Measurements from ENCODE around the gene CAPN8.

Gene CAPN8

GRCh38 chr1:223702735-223703667 lies 37.5 kb upstream of the CAPN8 start:
- no peak for DNase-seq

- DNase-seq, result no peak
These were observed 35.6 kb upstream of the CAPN8 start for GRCh38 chr1:223700942-223701637.

- no peak for DNase-seq
These were observed 35.0 kb upstream of the CAPN8 start for GRCh38 chr1:223700388-223700918.

GRCh38 chr1:223695941-223696340 lies 30.4 kb upstream of the CAPN8 start:
- DNase-seq, result no peak

GRCh38 chr1:223695014-223695548 lies 29.6 kb upstream of the CAPN8 start:
- no peak for DNase-seq

- DNase-seq, result no peak
These were observed 25.6 kb upstream of the CAPN8 start for GRCh38 chr1:223691121-223691520.

- no peak for DNase-seq
These were observed 18.9 kb upstream of the CAPN8 start for GRCh38 chr1:223684488-223684792.

GRCh38 chr1:223683586-223684487 lies 18.3 kb upstream of the CAPN8 start:
- DNase-seq, result peak; percentile 87

- no peak for DNase-seq
These were observed 17.0 kb upstream of the CAPN8 start for GRCh38 chr1:223682502-223682901.

- no peak for DNase-seq
These were observed 14.7 kb upstream of the CAPN8 start for GRCh38 chr1:223680188-223680587.

GRCh38 chr1:223678841-223679240 lies 13.3 kb upstream of the CAPN8 start:
- DNase-seq, result no peak

- no peak for DNase-seq
These were observed 8.8 kb upstream of the CAPN8 start for GRCh38 chr1:223674119-223674890.

GRCh38 chr1:223670458-223671159 lies 5.1 kb upstream of the CAPN8 start:
- DNase-seq, result peak; percentile 3

GRCh38 chr1:223669003-223669795 lies 3.7 kb upstream of the CAPN8 start:
- DNase-seq, result no peak

GRCh38 chr1:223667484-223668182 lies 2.1 kb upstream of the CAPN8 start:
- no peak for DNase-seq

GRCh38 chr1:223664106-223664505 lies 1.4 kb downstream of the CAPN8 start:
- DNase-seq, result no peak

- no peak for DNase-seq
These were observed 2.6 kb downstream of the CAPN8 start for GRCh38 chr1:223662943-223663342.

- DNase-seq, result no peak
These were observed 5.8 kb downstream of the CAPN8 start for GRCh38 chr1:223659711-223660110.

- no peak for DNase-seq
These were observed 7.5 kb downstream of the CAPN8 start for GRCh38 chr1:223657978-223658377.

- DNase-seq, result no peak
These were observed 11.4 kb downstream of the CAPN8 start for GRCh38 chr1:223654083-223654482.

Measured in NCI-H1105 treated with DMSO at 0.1 percent for 48 hours (cell line).